Limb (tissue), 2 donors: ENCODE data around the gene MUC5AC.
A peak's percentile ranks its signal among the peaks of the same experiment; 100 is the strongest.
"Not testable (repeated sequence)": the region's sequence is repeated elsewhere in the genome, so short reads cannot be mapped to it uniquely, and the experiment has no call there.

Experiments
- DNase-seq, 2 donors: peaks; one replicate each; pipeline ENCODE4 v3.0.0-alpha.2; 2016; ENCODE audit errors: extremely low spot score in 2 of 2

The MUC5AC gene

DNA sequence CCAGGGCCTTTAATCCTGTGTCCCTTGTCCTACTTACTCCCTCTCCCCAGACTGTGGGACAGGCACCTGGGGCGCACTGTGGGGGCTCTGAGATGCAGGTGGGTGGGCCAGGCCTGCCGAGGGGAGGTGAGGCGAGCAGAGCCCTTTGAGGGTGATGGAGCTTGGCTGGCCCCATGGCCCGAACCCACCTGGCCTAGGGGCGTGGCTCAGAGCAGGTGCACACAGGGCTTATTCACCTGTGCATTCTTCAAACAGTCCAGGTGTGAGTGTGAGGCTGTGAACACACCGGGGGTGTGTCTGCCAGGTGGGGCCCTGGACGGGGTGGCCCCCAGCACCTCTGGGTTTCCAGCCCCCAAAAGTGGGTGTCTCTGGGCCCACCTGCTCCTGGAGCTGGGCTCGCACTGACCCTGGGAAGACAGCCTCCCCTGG is 9.0 kb upstream of the MUC5AC start:
- DNase-seq, result no peak

DNA sequence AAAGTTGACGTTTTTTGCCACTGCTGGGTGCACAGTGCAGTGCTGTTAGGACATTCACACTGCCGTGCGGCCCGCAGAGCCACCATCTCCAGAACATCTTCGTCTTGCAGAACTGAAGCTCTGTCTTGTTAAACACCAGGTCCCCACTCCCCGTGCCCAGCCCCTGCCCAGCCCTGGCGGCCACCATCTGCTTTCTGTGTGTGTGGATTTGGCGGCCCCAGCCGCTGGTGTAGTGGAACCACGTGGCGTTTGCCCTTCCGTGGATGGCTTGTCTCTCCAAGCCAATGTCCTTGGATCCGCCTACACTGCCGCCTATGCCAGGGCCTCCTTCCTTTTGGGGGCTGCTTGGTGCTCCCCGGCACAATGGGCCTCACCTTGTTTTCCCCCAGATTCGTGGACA is 8.2 kb upstream of the MUC5AC start:
- no peak for DNase-seq

DNA sequence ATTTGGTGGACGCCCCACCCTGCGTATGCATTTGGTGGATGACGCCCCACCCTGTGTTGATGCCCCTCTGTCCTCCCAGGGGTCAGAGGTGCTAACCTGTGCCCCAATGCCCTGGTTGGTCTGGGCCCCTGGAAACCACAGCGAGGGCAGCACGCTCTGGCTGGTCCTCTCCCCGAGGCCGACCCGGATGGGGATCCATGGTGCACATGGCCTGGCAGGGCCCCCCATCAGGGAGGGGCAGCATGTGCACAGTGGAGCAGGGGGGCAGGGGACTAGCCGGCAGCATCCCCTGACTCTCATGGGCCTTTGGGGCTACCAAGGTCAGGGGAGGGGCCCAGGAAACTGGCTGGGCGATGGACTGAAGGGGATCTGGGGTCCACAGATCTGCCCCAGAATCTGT is 7.6 kb upstream of the MUC5AC start:
- DNase-seq, result no peak

DNA sequence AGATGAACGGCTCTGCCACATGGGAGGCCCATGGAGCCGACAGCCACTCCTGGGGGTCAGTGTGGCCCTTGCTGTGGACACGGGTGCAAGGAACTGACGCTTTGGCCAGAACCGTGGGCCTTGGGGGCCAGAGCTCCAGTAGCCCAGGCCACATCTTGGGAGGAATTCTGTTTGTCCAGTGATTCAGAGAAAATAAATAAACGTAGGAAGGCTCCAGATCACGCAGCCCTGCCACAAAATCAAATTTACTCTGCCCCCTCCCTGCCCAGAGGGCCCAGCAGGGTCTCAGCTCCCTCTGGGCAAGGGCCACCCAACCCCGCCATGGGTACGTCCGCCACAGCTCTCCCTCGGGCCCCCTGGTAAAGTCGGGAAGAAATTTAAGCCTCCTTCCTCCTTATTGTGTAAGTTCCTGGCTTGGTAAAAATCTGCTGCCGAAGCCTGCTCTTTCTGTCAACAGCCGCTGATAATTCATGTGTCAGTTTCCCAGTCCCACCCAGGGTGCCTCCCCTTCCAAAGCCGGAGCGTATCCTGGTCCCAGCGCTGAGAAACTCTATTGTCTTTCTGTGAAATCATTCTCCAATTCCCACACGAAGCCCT is 6.9 kb upstream of the MUC5AC start:
- DNase-seq, result no peak

DNA sequence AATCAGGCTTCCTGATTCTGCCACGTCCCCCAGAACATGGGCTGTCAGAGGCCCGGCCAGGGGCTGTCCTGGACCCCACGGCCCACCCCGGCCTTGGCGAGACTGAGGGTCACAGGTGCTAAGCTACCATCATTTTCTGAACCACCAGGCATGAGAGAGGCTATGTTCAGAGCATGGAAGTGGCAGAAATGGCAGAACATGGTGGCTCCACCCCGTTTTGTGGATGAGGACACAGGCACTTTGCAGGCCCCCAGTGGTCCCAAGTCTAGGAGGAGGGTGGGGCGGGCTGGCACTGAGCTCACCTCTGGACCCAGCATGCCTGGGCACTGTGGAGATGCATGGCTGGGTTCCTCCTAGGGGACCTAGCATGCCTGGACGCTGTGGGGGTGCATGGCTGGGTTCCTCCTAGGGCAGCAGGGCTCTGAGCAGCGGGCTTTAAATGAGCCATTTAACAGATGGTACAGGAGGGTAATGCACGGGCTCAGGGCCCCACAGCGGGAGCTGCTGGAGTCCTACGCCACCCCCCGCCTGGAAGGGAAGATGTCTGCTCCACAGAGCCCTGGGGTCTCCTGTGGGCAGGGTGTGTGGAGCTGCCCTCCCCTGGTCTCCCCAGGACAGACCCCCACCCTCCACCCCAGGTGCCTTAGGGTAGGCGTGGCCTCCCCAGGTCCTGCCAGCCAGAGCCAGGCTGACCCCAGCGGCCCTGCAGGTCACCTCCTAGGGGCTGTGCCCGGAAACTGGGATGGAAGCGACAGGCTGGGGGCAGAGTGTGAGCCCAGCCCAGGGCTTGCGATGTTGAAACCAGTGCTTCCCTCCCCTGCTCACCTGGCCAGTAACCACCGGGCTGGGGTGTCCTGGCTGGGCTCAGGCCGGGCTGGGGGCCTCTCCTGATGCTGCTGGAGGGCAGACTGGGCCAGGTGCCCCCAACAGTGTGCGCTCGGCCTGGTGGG is 6.1 kb upstream of the MUC5AC start:
- DNase-seq, result no peak

DNA sequence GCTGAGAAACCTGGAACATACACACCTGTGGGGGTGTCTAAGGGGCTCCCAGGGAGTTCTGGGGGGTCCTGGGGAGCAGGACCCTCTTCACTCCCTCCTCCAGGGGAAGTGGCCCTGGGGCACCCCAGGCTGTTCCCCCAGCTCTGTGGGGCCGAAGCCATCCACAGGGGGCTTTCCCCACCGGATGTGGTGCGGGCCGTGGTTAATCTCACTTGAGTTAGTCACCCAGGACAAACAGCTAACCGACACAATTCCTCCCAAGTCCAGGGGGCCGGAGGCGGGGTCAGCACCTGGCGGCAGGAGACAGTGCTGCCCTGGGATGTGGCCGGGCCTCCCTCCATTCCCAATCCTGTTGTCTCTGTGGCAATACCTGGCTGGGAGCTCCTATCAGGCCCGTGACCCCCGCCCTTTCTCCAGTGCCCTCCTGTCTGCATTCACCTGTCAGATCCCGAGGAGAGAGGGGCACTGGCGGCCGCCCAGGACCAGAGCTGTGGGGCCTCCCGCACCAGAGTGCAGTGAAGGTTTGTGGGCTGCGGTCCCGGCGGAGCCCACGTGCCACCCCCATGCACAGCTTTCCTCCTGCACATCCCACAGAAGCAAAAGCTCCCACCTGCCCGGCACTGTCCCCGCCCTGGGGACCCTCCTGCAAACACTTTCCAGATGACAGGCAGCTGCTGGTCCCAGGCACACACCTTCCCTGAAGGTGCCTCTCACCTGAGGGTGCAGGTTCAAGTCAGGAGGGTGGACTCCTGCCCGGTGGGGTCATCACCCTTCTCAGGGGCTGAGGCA is 5.2 kb upstream of the MUC5AC start:
- no peak for DNase-seq

DNA sequence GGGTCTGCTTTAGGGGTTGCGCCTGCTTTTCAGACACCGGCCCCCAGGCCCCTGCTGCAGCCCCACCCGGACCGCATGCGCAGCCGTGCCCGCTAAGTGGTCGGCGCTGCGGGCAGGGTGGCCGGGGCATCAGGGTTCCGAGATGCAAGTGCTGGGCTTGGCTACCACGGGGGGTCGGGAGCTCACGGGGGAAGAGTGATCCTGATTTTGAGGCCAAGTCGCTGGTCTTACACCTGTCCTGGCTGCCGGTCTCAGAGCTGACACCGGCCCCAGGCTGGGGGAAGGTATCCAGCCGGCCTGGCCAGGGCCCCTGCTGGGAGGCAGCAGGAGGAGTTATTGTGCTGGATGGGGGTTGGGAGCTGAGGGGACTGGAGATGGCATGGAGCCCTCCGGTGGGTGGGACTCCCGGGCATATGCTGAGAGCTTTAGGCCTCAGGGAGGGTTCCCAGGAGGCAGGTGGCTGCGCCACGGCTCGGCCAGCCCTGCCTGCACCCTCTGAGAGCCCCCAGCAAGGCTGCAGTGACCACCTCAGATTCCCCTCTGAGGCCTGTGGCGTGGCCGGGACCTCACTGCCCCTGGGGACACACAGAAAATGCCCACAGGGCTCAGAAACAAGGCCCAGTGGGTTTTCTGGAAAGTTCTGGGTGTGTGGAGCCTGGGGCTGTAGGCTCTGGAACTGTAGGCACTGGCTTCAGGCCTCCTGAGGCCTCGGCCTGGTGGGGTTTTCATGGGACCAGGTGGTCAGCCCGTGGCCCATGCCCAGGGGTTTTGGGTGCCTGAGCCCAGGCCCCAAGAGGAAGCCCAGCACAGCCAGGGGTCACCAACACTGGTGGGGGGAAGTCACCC is 4.4 kb upstream of the MUC5AC start:
- DNase-seq, result no peak

DNA sequence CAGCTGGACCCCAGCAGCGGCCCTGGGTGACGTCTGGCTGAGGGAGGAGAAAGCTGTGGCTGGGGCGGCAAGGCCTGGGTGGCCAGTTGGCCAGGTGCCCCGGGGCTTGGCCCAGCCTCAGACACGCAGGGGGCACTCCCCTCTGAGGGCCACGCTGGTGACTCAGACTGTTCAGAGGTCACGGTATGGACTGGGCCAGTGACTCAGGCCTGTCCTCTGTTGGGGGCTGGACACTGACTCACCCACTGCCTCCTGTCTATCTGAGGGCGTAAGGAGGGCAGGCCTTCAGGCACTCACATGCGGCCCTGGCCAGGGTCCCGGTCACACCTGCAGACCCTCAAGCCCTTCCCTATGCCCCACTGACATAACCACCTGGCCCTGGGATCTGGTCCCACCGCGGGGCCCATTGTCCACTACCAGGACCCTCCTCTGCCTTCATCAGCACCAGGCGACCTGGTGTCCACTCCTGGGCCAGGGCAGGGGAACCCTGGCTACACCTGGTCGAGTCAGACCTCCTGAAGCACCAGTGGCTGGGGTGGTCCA is 3.7 kb upstream of the MUC5AC start:
- DNase-seq, result peak in 1 of 2 donors; percentile 23

DNA sequence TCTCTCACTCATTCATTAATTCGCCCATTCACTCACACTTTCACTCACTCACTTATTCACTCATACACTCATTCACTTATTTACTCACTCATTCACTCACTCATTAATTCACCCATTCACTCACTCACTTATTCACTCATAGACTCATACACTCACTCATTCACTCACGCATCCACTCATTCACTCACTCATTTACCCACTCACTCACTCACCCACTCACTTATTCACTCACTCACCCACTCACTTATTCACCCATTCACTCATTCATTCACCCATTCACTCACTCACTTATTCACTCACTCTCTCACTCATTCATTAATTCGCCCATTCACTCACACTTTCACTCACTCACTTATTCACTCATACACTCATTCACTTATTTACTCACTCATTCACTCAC is 3.1 kb upstream of the MUC5AC start:
- not testable (repeated sequence) for DNase-seq

DNA sequence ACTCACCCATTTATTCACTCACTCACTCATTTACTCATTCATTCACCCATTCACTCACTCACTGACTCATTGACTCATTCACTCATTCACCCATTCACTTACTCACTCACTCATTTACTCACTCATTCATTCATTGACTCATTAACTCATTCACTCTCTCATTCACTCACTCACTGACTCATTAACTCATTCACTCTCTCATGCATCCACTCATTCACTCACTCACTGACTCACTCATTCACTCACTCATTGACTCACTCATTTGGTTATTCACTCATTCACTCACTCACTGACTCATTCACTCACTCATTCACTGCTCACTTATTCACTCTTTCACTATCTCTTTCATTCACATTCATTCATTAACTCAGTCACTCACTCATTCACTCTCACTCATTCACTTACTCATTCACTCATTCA is 2.5 kb upstream of the MUC5AC start:
- DNase-seq, result no peak

DNA sequence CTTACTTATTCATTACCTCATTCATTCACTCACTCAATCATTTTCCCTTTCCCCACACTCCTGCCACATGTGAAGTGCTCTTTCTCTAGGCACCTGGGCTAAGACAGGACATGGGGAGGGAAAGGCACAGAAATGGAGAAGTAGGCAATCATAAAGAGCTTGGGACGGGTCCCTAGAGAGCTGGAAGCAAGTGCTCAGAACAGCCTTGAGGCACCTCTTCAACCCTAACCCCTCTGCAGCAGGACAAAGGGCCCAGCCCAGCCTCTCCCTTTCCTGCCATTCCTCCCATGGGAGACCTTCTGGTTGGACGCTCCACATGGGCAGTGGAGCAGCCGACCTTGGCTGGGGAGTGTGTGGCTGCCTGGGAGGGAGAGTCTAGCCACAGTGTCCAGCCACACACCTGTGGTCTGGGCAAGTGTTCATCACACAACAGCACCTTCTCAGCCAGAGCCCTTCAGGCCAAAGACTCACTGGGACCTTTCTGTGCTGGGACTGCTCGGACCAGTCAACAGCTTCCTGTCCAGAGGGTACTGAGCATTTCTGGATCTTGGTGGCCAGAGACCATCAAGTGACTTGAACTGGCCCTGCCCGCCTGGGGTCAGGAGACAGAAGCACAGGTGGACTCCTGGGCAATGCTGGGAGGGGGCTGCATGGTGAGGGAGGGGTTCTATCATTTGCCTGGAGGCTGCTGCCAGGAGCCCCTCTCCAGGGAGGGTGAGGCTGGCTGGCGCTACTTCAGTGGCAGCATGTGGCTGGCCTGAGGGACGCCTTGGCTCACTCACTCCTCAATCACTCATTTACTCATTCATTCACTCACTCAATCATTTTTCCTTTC is 1.0 kb upstream of the MUC5AC start:
- no peak for DNase-seq

DNA sequence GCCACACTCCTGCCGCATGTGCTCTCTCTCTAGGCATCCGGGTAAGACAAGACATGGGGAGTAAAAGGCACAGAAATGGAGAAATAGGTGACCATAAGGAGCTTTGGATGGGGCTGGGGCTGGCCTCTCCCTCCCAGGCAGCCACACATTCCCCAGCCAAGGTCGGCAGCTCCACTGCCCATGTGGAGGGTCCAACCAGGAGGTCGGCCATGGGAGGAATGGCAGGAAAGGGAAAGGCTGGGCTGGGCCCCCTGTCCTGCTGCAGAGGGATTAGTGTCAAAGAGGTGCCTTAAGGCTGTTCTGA is 460 bp upstream of the MUC5AC start:
- no peak for DNase-seq

DNA sequence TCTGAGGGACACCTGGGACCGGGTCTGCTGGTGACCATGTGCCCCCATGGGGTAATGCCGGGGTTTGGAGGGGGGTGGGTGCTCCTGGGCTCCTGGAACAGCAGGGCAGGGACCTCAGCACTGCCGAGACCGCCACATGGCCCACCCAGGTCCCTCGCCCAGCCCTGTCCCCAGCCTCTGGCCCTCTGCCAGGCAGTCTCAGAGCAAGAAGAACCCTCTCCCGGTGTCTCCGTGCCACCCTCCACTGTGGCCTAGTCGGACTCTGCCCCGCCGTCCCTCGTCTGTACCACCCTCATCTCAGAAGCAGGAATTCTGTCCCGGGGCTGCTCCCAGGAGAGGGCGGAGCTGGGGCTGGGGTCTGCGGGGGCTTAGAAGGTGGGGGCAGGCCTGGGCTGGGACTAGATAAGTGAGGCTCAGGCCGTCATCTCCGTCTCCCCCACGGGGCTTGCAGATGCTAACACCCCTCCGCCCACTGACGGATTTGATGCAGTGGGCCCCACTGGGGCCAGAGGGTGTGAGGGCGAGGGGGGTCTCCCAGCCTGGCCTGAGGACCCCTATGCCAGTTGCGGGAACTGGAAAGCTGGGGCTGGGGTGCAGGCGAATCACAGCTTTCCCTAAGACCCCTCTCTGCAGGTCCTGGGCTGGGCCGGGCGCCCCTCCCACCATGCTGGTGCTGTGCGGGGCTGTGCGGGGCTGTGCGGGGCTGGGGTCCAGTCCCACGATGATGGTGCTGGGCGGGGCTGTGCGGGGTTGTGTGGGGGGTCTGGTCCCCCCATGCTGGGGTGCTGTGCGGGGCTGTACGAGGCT is 1.1 kb downstream of the MUC5AC start:
- DNase-seq, result peak in 1 of 2 donors; percentile 24

DNA sequence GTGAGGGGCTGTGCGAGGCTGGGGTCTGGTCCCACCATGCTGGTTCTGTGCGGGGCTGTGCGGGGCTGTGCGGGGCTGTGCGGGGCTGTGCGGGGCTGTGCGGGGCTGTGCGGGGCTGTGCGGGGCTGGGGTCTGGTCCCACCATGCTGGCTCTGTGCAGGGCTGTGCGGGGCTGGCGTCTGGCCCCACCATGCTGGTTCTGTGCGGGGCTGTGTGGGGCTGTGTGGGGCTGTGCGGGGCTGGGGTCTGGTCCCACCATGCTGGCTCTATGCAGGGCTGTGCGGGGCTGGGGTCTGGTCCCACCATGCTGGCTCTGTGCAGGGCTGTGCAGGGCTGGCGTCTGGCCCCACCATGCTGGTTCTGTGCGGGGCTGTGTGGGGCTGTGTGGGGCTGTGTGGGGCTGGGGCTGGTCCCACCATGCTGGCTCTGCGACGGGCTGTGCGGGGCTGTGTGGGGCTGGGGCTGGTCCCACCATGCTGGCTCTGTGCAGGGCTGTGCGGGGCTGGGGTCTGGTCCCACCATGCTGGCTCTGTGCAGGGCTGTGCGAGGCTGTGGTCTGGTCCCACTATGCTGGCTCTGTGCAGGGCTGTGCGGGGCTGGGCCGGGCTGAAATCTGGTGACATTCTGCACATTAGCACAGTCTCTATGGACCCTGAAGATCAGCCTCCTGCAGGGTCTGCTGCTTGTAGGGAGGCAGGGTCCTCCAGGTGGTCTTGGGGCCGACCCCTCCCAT is 1.9 kb downstream of the MUC5AC start:
- not testable (repeated sequence) for DNase-seq

DNA sequence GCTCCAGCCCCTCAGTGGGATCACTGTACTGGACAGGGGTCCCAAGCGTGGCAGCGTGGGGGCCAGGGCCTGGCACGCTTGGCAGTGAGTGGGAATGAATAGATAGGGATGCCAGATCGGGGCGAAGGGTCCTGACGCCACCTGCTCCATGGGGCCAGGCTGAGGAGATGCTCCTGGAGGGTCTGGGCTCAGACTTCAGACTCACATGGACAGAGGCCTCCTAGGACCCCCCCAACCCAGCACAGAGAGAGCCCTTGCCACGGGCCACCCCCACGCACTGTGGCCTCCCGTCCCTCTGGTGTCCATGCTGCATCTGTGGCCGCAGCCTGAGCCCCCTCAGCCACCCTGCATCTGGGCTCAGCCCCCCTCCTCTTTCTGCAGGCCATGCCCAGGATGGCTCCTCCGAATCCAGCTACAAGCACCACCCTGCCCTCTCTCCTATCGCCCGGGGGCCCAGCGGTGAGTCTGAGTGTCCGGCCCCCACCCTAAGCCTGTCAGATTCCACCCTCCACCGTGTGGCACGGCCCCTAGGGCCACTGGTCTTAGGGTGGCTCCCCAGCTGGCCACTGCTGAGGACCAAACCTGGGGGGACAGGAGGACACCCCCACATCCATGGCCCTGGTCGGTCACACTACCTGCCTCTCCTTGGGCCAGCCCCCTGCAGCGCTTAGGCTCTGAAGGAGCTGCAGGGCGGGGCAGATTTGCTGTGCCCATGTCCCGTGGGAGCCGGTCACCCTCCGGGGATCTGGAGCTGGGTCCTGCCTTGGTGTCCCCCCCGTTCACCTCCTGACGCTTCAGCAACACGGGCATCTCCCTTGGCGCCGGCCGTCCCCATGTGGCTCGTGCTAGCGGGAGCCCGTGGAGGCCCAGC is 2.7 kb downstream of the MUC5AC start:
- no peak for DNase-seq

DNA sequence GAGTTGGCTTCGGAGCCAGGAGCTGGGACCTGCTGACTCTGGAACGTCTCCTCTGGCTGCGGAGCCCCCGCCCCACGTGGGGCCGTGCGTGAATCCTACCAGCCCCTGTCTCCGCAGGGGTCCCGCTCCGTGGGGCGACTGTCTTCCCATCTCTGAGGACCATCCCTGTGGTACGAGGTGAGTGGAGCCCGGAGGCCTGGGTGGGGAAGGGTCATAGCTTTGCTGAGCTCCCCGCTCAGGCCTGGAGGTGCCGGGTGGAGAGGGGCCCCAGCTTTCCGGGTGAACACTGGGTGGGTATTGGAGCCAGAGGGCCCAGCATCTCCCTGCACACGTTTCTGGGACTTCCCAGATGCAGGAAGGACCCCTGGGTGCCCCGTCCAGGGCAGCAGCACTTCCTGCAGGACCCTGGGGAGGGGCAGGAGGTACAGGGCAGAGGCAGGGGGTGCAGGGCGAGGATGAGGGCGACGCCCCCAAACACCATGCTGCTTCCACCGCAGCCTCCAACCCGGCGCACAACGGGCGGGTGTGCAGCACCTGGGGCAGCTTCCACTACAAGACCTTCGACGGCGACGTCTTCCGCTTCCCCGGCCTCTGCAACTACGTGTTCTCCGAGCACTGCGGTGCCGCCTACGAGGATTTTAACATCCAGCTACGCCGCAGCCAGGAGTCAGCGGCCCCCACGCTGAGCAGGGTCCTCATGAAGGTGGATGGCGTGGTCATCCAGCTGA is 3.8 kb downstream of the MUC5AC start:
- DNase-seq, result no peak

DNA sequence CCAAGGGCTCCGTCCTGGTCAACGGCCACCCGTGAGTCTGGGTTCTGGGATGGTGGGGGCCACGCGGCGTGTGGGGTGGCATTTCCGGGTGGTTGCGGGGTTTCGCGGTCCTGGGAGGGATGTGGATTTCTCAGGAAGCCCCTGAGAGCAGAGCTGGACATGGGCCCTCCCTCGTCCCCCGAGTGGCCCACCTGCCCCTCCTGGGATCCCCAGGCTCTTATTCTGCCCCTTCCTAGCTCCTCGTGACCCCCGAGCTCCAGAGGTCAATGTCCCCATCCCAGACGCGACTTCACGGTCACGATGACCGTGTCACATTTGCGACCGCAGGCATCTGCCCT is 4.4 kb downstream of the MUC5AC start:
- no peak for DNase-seq
